Measurements from ENCODE around the gene ZNHIT6. TPM values are rescaled to one million over a fixed set of nuclear protein-coding genes. Genes with fewer than 3 reads are reported as not detected.

ZNHIT6 gene
- total RNA-seq, 3 donors from 2014 or later (not counting 1 experiment from before 2014, with no cell fraction given), result 14.4 to 17.3 (median 14.8) TPM

DNA sequence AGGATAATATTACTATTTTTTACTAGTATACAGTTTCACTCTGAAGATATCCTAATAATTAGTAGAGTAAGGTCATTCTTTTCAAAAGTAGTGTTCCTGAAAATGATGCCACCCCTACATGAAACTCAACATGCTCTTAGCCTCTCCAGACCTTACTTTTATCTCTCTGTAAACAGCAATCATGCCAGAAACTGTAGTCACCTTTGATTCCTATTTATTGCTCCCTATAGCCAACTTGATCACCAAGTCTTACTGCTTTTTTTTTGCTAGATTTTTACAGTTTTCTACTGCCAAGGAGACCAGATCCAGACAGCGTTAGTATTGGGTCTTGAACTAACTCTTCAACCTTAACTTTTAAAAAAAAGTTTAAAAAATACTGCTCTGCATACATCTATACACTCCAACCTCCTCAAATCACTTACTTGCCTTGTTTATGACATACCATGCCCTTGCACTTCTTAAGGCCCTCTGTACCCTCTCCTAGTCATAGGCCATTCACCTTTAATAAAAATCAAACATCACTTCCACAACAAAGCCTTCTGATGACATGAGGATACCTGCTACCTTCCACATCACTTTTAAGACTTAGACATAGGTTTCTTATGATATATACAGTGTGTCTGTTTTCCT lies 36.1 kb downstream of the ZNHIT6 start:
- TF ChIP-seq, protein P1, sequence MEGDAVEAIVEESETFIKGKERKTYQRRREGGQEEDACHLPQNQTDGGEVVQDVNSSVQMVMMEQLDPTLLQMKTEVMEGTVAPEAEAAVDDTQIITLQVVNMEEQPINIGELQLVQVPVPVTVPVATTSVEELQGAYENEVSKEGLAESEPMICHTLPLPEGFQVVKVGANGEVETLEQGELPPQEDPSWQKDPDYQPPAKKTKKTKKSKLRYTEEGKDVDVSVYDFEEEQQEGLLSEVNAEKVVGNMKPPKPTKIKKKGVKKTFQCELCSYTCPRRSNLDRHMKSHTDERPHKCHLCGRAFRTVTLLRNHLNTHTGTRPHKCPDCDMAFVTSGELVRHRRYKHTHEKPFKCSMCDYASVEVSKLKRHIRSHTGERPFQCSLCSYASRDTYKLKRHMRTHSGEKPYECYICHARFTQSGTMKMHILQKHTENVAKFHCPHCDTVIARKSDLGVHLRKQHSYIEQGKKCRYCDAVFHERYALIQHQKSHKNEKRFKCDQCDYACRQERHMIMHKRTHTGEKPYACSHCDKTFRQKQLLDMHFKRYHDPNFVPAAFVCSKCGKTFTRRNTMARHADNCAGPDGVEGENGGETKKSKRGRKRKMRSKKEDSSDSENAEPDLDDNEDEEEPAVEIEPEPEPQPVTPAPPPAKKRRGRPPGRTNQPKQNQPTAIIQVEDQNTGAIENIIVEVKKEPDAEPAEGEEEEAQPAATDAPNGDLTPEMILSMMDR (IDR thresholded peaks at IDR 0.05), result no peak
- Mint-ChIP-seq H3K27ac (peak overlapping the region in 1 of 2 donors; percentile 57), H3K27me3 (ENCODE audit: low read depth in 2 of 2) (no peaks in the 10 kb centered on the region), H3K4me1 (peaks cover 6 to 11% of the 10 kb centered on the region in 2 donors), H3K36me3 (peaks cover 9% of the 10 kb centered on the region), H3K9me3 (no peaks in the 10 kb centered on the region), H3K4me3 (no peak overlapping the region)
- no peak for DNase-seq
- Histone ChIP-seq H3K4me1 (ENCODE audit: control insufficient read depth, insufficient read depth, low read length) (no peaks in the 10 kb centered on the region), H3K27me3 (ENCODE audit: control insufficient read depth, insufficient read depth, low read length) (no peaks in the 10 kb centered on the region), H3K9me3 (ENCODE audit: control insufficient read depth, insufficient read depth, low read length) (no peaks in the 10 kb centered on the region), H3K36me3 (ENCODE audit: control insufficient read depth, insufficient read depth, low read length) (peaks cover 31% of the 10 kb centered on the region), H3K27ac (ENCODE audit: low read length) (no peak overlapping the region), H3K4me3 (ENCODE audit: low read length) (no peak overlapping the region)
- no peak for ATAC-seq
- WGBS (ENCODE audit: insufficient coverage), result 100% methylated on average over 1 of the region's 1 CpG
- intact Hi-C loops (cut with micrococcal nuclease), result no loop called here

DNA sequence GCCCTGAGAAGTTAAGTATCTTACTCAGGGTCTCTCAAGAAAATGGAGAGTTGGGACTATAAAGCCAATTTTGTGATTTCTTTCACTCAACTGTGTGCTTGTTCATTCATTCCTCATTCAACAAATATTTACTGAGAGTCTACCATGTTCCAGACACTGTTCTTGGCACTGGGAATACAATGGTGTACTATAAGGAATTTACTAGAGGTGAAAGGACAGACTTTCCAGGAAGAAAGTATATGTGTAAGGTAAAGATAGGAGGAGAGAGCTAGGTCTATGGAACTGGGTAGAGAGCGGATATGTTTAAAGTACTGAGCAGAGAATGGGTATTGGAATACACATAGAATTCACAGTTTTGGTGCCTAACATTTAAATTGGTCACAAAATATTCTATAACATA lies 42.3 kb downstream of the ZNHIT6 start:
- TF ChIP-seq, protein P1 (IDR thresholded peaks at IDR 0.05), result no peak
- WGBS (ENCODE audit: insufficient coverage), result 100% methylated on average over 1 of the region's 1 CpG
- ATAC-seq (no peak), DNase-seq (no peak)
- no peak overlapping the region for H3K27ac Mint-ChIP-seq
- peaks cover 10% of the 10 kb centered on the region for H3K36me3 Mint-ChIP-seq
- peaks cover 5 to 6% of the 10 kb centered on the region in 2 donors for H3K4me1 Mint-ChIP-seq
- H3K27me3 Mint-ChIP-seq (ENCODE audit: low read depth in 2 of 2), result no peaks in the 10 kb centered on the region
- Histone ChIP-seq H3K4me1 (ENCODE audit: control insufficient read depth, insufficient read depth, low read length) (no peaks in the 10 kb centered on the region), H3K27ac (ENCODE audit: low read length) (no peak overlapping the region), H3K27me3 (ENCODE audit: control insufficient read depth, insufficient read depth, low read length) (no peaks in the 10 kb centered on the region), H3K4me3 (ENCODE audit: low read length) (no peak overlapping the region), H3K36me3 (ENCODE audit: control insufficient read depth, insufficient read depth, low read length) (peaks cover 16% of the 10 kb centered on the region), H3K9me3 (ENCODE audit: control insufficient read depth, insufficient read depth, low read length) (no peaks in the 10 kb centered on the region)
- no peaks in the 10 kb centered on the region for H3K9me3 Mint-ChIP-seq
- H3K4me3 Mint-ChIP-seq, result no peak overlapping the region
- intact Hi-C loops (cut with micrococcal nuclease), result no loop called here

DNA sequence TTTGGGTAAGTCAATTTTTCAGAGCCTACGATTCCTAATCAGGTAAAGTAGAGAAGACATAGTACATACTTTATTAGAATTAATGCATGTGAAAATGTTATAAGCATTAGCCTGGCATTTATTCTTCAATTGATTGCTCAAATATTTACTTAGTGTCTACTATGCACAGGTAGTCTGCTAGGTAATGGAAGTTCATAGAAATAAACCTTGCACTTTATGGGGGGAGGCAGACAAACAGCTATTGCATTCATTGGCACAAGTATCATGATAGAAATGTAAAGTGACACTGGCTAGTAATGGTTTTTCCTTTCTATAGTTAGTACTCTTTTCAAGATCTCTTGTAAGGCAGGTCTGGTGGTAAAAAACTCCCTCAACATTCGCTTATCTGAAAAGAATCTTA lies 44.9 kb downstream of the ZNHIT6 start:
- H3K9me3 ChIP-seq (ENCODE audit: control insufficient read depth, insufficient read depth, low read length), result no peaks in the 10 kb centered on the region
- TF ChIP-seq, protein P1 (IDR thresholded peaks at IDR 0.05), result no peak
- Mint-ChIP-seq H3K36me3 (peaks cover 10% of the 10 kb centered on the region), H3K4me1 (no peaks in the 10 kb centered on the region), H3K9me3 (no peaks in the 10 kb centered on the region), H3K4me3 (no peak overlapping the region), H3K27ac (no peak overlapping the region), H3K27me3 (ENCODE audit: low read depth in 2 of 2) (no peaks in the 10 kb centered on the region)
- ATAC-seq (no peak), DNase-seq (no peak)
- no peaks in the 10 kb centered on the region for H3K4me1 ChIP-seq (ENCODE audit: control insufficient read depth, insufficient read depth, low read length)
- no peaks in the 10 kb centered on the region for H3K27me3 ChIP-seq (ENCODE audit: control insufficient read depth, insufficient read depth, low read length)
- WGBS (ENCODE audit: insufficient coverage), result no CpG with 5 or more reads among the region's 2 CpGs
- no peak overlapping the region for H3K4me3 ChIP-seq (ENCODE audit: low read length)
- H3K27ac ChIP-seq (ENCODE audit: low read length), result no peak overlapping the region
- peaks cover 14% of the 10 kb centered on the region for H3K36me3 ChIP-seq (ENCODE audit: control insufficient read depth, insufficient read depth, low read length)
- intact Hi-C loops (cut with micrococcal nuclease), result no loop called here

DNA sequence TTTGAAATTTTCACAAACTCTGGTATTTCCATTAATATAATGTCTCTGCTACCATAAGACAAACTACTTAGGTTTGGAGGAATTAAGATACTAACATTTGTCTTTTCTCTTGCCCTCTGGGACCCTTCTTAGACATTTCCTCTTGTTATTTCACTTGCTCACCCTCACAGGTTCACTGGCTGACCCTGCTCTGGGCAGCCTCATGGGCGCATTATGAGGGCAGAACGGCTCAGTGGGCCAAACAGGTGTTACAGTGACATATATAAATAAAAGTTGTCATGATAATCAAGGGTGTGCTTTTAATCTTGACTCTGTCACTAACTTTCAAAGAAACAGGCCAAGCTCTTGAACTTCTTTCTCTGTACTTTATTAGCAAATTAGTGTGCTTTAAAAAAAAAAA lies 46.5 kb downstream of the ZNHIT6 start:
- ATAC-seq, result no peak
- H3K27ac ChIP-seq (ENCODE audit: low read length), result no peak overlapping the region
- peaks cover 9% of the 10 kb centered on the region for H3K36me3 ChIP-seq (ENCODE audit: control insufficient read depth, insufficient read depth, low read length)
- Mint-ChIP-seq H3K9me3 (no peaks in the 10 kb centered on the region), H3K27me3 (ENCODE audit: low read depth in 2 of 2) (no peaks in the 10 kb centered on the region), H3K36me3 (peaks cover 10% of the 10 kb centered on the region), H3K4me1 (no peaks in the 10 kb centered on the region), H3K4me3 (no peak overlapping the region), H3K27ac (no peak overlapping the region)
- WGBS (ENCODE audit: insufficient coverage), result no CpG with 5 or more reads among the region's 2 CpGs
- no peak for DNase-seq
- TF ChIP-seq, protein P1 (IDR thresholded peaks at IDR 0.05), result no peak
- H3K4me1 ChIP-seq (ENCODE audit: control insufficient read depth, insufficient read depth, low read length), result no peaks in the 10 kb centered on the region
- H3K27me3 ChIP-seq (ENCODE audit: control insufficient read depth, insufficient read depth, low read length), result no peaks in the 10 kb centered on the region
- no peaks in the 10 kb centered on the region for H3K9me3 ChIP-seq (ENCODE audit: control insufficient read depth, insufficient read depth, low read length)
- no peak overlapping the region for H3K4me3 ChIP-seq (ENCODE audit: low read length)
- intact Hi-C loops (cut with micrococcal nuclease), result no loop called here

All from natural killer cell (primary cell).